Esophagus squamous epithelium (tissue), 5 donors: Measurements from ENCODE around the gene SGSM2. TPM values are rescaled to one million over a fixed set of nuclear protein-coding genes. Genes with fewer than 3 reads are reported as not detected.
A peak's percentile ranks its signal among the peaks of the same experiment; 100 is the strongest.

Source experiments
- DNase-seq: peaks from one replicate; lab custom pipeline; 2025; lab: John Stamatoyannopoulos, UW
- H3K27ac ChIP-seq, 4 donors: fragments of 200-600 bp; sonication (generic); one replicate each; pipeline ENCODE4 v1.5.1; 2016 to 2019; ENCODE audit warnings: mild to moderate bottlenecking in 1 of 4
- H3K27me3 ChIP-seq, 4 donors: fragments of 200-600 bp; sonication (generic); 1 replicate in 3 of 4; 2 replicates in 1 of 4; pipeline versions ENCODE4 v1.5.1 to v1.6.0; 2017 to 2021; ENCODE audit warnings: antibody characterized with exemption in 1 of 4
- H3K36me3 ChIP-seq, 3 donors: fragments of 200-600 bp; sonication (generic); one replicate each; pipeline ENCODE4 v1.5.1; 2016 to 2019
- H3K4me1 ChIP-seq, 3 donors: fragments of 200-600 bp; sonication (generic); one replicate each; pipeline ENCODE4 v1.5.1; 2017 to 2019
- H3K4me3 ChIP-seq, 4 donors: fragments of 200-600 bp; sonication (generic); 1 replicate in 3 of 4; 2 replicates in 1 of 4; pipeline ENCODE4 v1.5.1; 2016 to 2019; ENCODE audit warnings: mild to moderate bottlenecking in 2 of 4, moderate library complexity in 1 of 4
- H3K9me3 ChIP-seq, 3 donors: fragments of 200-600 bp; sonication (generic); one replicate each; pipeline ENCODE4 v1.5.1; 2016 to 2019
- CTCF ChIP-seq, 6 experiments: fragments of 450-650 bp in 4 of 6; fragments of 200-600 bp in 2 of 6; sonication (generic) in 2 of 6; IDR thresholded peaks; one replicate each; pipeline ENCODE4 v1.5.1; 2016 to 2019; ENCODE audit warnings: antibody characterized with exemption in 6 of 6, mild to moderate bottlenecking in 4 of 6, moderate library complexity in 4 of 6
- POLR2A ChIP-seq, 4 donors: fragments of 450-650 bp; IDR thresholded peaks; one replicate each; pipeline ENCODE4 v1.6.1; 2017; ENCODE audit warnings: antibody characterized with exemption in 4 of 4, mild to moderate bottlenecking in 4 of 4, moderate library complexity in 3 of 4
- WGBS, 2 donors: methylation state at CpG; one replicate each; pipeline ENCODE4 v1.1.5; 2018; 5-methylcytosine and 5-hydroxymethylcytosine counted together
- intact Hi-C: fragments of 100-400 bp; cut with DNase I; formaldehyde crosslinking; loops from one replicate; pipeline ENCODE4 v1.15.0; 2022
- total RNA-seq, 4 donors: library from RNA; depleted of rRNA; stranded (reverse); fragments of >200 nt; gene quantifications; one replicate each; pipeline ENCODE4 v1.1.0, GENCODE V29; 2016
- donor health status: DM: yes; HTN: yes; CAD: no.

The SGSM2 gene
- total RNA-seq, 4 donors from 2014 or later: 24.3 to 67.9 (median 35.3) TPM

DNA sequence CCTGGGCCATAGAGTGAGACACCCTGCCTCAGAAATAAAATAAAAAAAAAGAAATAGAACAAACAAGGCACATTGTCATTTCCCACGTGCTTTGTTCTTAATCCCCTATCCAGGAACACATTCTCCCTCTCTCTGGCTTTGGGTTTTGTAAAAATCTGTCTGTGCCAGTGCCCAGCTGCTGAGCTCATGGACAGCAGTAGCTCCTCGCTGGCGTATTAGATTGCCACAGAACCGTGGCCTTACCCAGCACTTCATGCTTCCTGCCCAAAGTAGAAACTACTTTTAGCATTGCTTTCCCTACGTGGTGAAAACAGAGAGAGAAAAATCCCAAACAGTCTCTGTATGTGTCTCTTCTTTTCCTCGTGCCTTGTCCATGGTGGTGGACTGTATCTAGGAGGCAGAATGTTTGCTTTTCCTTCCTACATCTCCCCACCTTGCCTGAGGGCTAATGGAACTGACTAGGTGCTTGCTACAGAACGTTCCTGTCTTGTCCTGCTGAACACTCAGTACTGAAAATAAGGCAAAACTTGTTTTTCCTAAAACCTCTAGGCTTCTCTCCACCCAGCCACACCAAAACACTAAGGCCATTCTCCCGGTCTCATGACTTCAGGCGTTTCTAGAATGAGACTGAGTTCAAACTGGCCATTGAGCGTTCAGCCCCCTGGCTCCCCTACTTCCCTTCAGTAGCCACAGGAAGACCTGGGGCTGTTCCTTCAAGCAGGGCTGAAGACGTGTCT lies 37.4 kb downstream of the SGSM2 start:
- H3K4me3 ChIP-seq: no peak overlapping the region
- 38 to 66% methylated on average over 7 to 9 of the region's 11 CpGs for WGBS, 2 donors
- TF ChIP-seq POLR2A (IDR thresholded peaks at IDR 0.05) (no peak), CTCF (IDR thresholded peaks at IDR 0.05) (no peak)
- intact Hi-C loops: no loop called here
- peaks cover 0 to 25% (median 9%) of the 10 kb centered on the region in 3 donors for H3K4me1 ChIP-seq
- H3K9me3 ChIP-seq: no peaks in the 10 kb centered on the region
- no peaks in the 10 kb centered on the region for H3K27me3 ChIP-seq
- peak overlapping the region; percentile 2 to 72 (median 57) for H3K27ac ChIP-seq
- DNase-seq: no peak
- H3K36me3 ChIP-seq: peaks cover 7 to 97% (median 17%) of the 10 kb centered on the region in 3 donors

GRCh38 chr17:2375406-2375805 lies 38.1 kb downstream of the SGSM2 start:
- peaks cover 0 to 20% (median 9%) of the 10 kb centered on the region in 3 donors for H3K4me1 ChIP-seq
- H3K27ac ChIP-seq: peak overlapping the region in 3 of 4 donors; percentile 52 to 72 (median 62)
- TF ChIP-seq POLR2A (IDR thresholded peaks at IDR 0.05) (no peak), CTCF (IDR thresholded peaks at IDR 0.05) (no peak)
- H3K4me3 ChIP-seq: no peak overlapping the region
- intact Hi-C loops: no loop called here
- WGBS, 2 donors: 83 to 95% methylated on average over 4 to 11 of the region's 19 CpGs
- peaks cover 7 to 97% (median 17%) of the 10 kb centered on the region in 3 donors for H3K36me3 ChIP-seq
- DNase-seq: no peak
- H3K27me3 ChIP-seq: no peaks in the 10 kb centered on the region
- no peaks in the 10 kb centered on the region for H3K9me3 ChIP-seq

- Histone ChIP-seq H3K27ac (no peak overlapping the region), H3K36me3 (peaks cover 7 to 97% (median 17%) of the 10 kb centered on the region in 3 donors), H3K27me3 (no peaks in the 10 kb centered on the region), H3K4me3 (no peak overlapping the region), H3K4me1 (peaks cover 0 to 21% (median 9%) of the 10 kb centered on the region in 3 donors), H3K9me3 (no peaks in the 10 kb centered on the region)
- intact Hi-C loops: no loop called here
- 96% methylated on average over 4 of the region's 14 CpGs; no CpG with 5 or more reads in 1 of the 2 donors for WGBS, 2 donors
- no peak for TF ChIP-seq CTCF (IDR thresholded peaks at IDR 0.05)
- TF ChIP-seq POLR2A (IDR thresholded peaks at IDR 0.05): no peak
- no peak for DNase-seq
Observed at GRCh38 chr17:2376107-2376506, 38.8 kb downstream of the SGSM2 start.

GRCh38 chr17:2377659-2378058 lies 40.4 kb downstream of the SGSM2 start:
- H3K4me1 ChIP-seq: peaks cover 0 to 32% (median 13%) of the 10 kb centered on the region in 3 donors
- no peak overlapping the region for H3K27ac ChIP-seq
- peaks cover 7 to 93% (median 17%) of the 10 kb centered on the region in 3 donors for H3K36me3 ChIP-seq
- TF ChIP-seq CTCF (IDR thresholded peaks at IDR 0.05) (no peak), POLR2A (IDR thresholded peaks at IDR 0.05) (no peak)
- H3K4me3 ChIP-seq: no peak overlapping the region
- H3K9me3 ChIP-seq: no peaks in the 10 kb centered on the region
- no peak for DNase-seq
- intact Hi-C loops: no loop called here
- H3K27me3 ChIP-seq: no peaks in the 10 kb centered on the region
- 82 to 95% methylated on average over 4 to 7 of the region's 10 CpGs for WGBS, 2 donors

- no peak for DNase-seq
- 100% methylated on average over 1 of the region's 11 CpGs; no CpG with 5 or more reads in 1 of the 2 donors for WGBS, 2 donors
- Histone ChIP-seq H3K27me3 (no peaks in the 10 kb centered on the region), H3K27ac (no peak overlapping the region), H3K9me3 (no peaks in the 10 kb centered on the region), H3K4me1 (peaks cover 0 to 40% (median 17%) of the 10 kb centered on the region in 3 donors), H3K36me3 (peaks cover 0 to 89% (median 17%) of the 10 kb centered on the region in 3 donors), H3K4me3 (no peak overlapping the region)
- intact Hi-C loops: no loop called here
- TF ChIP-seq CTCF (IDR thresholded peaks at IDR 0.05) (no peak), POLR2A (IDR thresholded peaks at IDR 0.05) (no peak)
Observed at GRCh38 chr17:2378905-2379304, 41.6 kb downstream of the SGSM2 start.
